Measurements from ENCODE around the gene PARN. TPM values are rescaled to one million over a fixed set of nuclear protein-coding genes. Genes with fewer than 3 reads are reported as not detected.
"Not testable (repeated sequence)": the region's sequence is repeated elsewhere in the genome, so short reads cannot be mapped to it uniquely, and the experiment has no call there.

Gene PARN
- total and polyA plus RNA-seq, 3 experiments from 2014 or later = 45.9 to 48.2 (median 46.0) TPM

DNA sequence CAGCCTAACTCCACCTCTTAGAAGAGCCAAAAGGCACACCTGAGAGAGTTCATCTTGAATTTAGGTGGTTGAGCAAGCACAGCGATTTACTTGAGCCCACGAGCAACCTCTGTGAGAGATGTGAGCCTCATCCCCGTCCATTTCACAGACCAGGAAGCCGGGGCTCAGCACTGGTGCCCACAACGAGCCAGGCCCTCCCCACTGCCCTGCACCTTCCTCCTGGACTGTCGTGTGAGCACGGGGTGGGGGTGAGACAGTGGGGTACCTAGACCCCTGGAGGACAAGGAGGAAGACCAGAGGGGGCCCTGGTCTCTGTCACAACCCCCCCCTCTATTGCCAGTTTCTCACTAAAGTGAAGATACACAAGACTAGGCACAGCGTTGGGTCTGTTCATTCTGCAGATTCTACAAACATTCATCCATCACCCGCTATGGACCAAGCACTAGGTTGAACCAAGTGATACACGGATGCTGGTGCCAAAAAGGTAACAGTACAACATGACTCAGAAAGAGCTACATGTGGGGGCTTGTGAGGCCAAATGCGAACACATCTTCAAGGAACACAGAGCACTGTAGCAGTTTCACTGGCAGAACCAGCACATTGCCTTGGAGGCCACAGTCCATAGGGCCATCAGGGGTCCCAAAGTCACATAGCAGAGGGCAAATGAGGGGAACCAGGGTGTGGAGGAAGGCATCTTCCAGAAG, 231.9 kb downstream of the PARN start:
- no peaks in the 10 kb centered on the region for H3K4me1 Mint-ChIP-seq
- Histone ChIP-seq H3K4me1 (ENCODE audit: insufficient read depth, low read length) (no peaks in the 10 kb centered on the region), H3K27ac (ENCODE audit: low read depth, low read length) (no peak overlapping the region), H3K27me3 (ENCODE audit: insufficient read depth, low read length, poor library complexity, severe bottlenecking) (no peaks in the 10 kb centered on the region), H3K36me3 (ENCODE audit: insufficient read depth, low read length) (no peaks in the 10 kb centered on the region), H3K4me3 (ENCODE audit: low read length) (no peak overlapping the region), H3K9me3 (ENCODE audit: low read length) (no peaks in the 10 kb centered on the region)
- CTCF ChIA-PET = interaction anchor here (0.7 kb wide), 1 partner anchor 303 kb away, joined by 3 read pairs; no protein-coding TSS in a partner anchor
- no peak for DNase-seq
- H3K4me3 Mint-ChIP-seq = no peak overlapping the region
- no peaks in the 10 kb centered on the region for H3K36me3 Mint-ChIP-seq
- H3K9me3 Mint-ChIP-seq = no peaks in the 10 kb centered on the region
- H3K27ac Mint-ChIP-seq = no peak overlapping the region
- H3K27me3 Mint-ChIP-seq = peaks cover 5 to 7% of the 10 kb centered on the region in 2 donors
- POLR2A ChIA-PET = no interaction called here

DNA sequence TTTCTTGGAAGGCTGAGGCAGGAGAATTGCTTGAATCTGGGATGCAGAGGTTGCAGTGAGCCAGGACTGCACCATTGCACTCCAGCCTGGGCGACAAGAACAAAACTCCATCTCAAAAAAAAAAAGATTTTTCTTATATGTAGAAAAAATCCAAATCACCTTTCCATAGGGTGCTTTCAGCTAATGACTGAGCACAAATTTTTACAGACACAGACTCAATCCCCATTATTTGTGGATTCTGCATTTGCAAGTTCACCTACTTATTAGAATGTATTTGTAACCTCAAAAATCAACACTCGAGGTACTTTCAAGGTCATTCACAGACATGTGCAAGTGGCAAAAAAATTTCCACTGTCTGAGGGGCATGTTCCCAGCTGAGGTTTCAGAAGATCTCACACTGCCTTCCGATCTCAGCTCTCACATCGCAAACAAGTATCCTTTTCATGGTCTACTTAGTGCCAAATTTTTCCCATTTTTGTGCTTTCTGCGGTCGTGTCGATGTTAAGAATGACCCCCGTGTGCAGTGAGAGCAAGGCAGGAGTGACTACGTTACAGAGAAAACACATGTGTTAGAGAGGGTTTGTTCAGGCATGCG, 234.3 kb downstream of the PARN start:
- H3K36me3 Mint-ChIP-seq; H3K27me3 Mint-ChIP-seq; H3K27me3 ChIP-seq (ENCODE audit: insufficient read depth, low read length, poor library complexity, severe bottlenecking); H3K27ac ChIP-seq (ENCODE audit: low read depth, low read length); H3K4me3 Mint-ChIP-seq; CTCF ChIA-PET; DNase-seq; POLR2A ChIA-PET; H3K4me1 Mint-ChIP-seq; H3K4me3 ChIP-seq (ENCODE audit: low read length); H3K27ac Mint-ChIP-seq; H3K36me3 ChIP-seq (ENCODE audit: insufficient read depth, low read length); H3K9me3 Mint-ChIP-seq; H3K9me3 ChIP-seq (ENCODE audit: low read length); H3K4me1 ChIP-seq (ENCODE audit: insufficient read depth, low read length): not testable (repeated sequence)

DNA sequence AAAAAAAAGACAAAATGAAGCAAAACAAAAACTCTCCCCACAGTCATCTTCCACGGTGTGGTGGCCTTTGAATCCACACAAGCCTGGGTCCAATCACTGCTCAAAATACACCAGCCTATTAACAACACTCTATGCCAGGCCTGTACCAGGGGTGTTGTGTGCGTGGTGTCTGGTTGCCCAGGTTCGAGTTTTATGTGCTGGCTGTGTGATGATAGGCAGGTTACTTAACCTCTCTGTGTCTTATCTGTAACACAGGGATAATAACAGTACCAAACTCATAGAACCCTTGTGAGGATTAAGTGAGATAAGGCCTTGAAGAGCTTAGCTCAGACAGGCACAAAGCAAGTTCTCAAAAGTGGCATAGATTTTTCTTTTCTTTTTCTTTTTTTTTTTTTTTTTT, 235.2 kb downstream of the PARN start:
- Mint-ChIP-seq H3K27ac (no peak overlapping the region), H3K27me3 (peaks cover 0 to 1% of the 10 kb centered on the region in 2 donors), H3K9me3 (no peaks in the 10 kb centered on the region), H3K4me1 (no peaks in the 10 kb centered on the region), H3K36me3 (no peaks in the 10 kb centered on the region), H3K4me3 (no peak overlapping the region)
- H3K27me3 ChIP-seq (ENCODE audit: insufficient read depth, low read length, poor library complexity, severe bottlenecking) = no peaks in the 10 kb centered on the region
- ChIA-PET CTCF (no interaction called here), POLR2A (no interaction called here)
- H3K36me3 ChIP-seq (ENCODE audit: insufficient read depth, low read length) = no peaks in the 10 kb centered on the region
- H3K4me1 ChIP-seq (ENCODE audit: insufficient read depth, low read length) = no peaks in the 10 kb centered on the region
- H3K9me3 ChIP-seq (ENCODE audit: low read length) = no peaks in the 10 kb centered on the region
- no peak for DNase-seq
- H3K4me3 ChIP-seq (ENCODE audit: low read length) = no peak overlapping the region
- no peak overlapping the region for H3K27ac ChIP-seq (ENCODE audit: low read depth, low read length)

DNA sequence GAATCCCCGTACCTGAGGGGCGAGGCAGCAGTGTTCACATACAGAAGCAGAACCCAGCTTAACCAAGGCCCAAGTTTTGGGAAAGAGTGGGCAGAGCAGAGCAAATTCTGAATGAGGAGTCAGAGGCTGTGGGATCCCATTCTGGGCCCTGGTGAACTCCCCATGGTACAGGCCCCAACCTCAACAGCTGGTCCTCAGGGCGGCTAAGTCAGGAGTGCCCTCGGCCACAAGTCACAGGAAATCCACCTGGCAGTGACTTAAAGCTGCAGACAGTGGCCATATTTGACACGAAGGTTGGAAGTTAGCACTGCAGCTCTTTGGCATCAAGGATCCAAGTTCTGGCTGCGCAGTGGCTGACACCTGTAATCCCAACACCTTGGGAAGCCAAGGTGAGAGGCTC, 237.1 kb downstream of the PARN start:
- Histone ChIP-seq H3K27ac (ENCODE audit: low read depth, low read length) (no peak overlapping the region), H3K27me3 (ENCODE audit: insufficient read depth, low read length, poor library complexity, severe bottlenecking) (no peaks in the 10 kb centered on the region), H3K9me3 (ENCODE audit: low read length) (no peaks in the 10 kb centered on the region), H3K4me3 (ENCODE audit: low read length) (no peak overlapping the region), H3K4me1 (ENCODE audit: insufficient read depth, low read length) (no peaks in the 10 kb centered on the region), H3K36me3 (ENCODE audit: insufficient read depth, low read length) (no peaks in the 10 kb centered on the region)
- Mint-ChIP-seq H3K36me3 (no peaks in the 10 kb centered on the region), H3K27ac (no peak overlapping the region), H3K4me3 (no peak overlapping the region), H3K9me3 (no peaks in the 10 kb centered on the region), H3K27me3 (no peaks in the 10 kb centered on the region), H3K4me1 (no peaks in the 10 kb centered on the region)
- ChIA-PET CTCF (interaction anchor here (0.8 kb wide), 1 partner anchor 9 kb away, joined by 3 read pairs; no protein-coding TSS in a partner anchor), POLR2A (no interaction called here)
- no peak for DNase-seq

DNA sequence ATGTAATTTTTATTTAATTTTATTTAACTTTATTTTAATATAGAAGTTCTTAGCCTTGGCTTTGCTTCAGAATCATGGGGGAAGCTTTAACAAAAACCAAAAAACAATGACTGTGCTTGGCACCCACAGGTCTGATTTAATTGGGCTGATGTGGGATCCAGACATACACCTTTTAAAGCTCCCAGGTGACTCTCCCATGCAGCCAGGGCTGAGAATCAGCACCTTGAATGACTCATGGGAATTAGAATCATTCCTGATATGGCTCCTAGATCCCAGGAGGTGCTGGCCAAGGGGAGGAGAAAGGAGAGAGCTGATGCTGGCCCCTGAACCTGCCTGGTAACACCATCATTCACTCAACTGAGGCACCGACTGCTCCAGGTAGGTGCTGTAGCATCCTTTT, 240.7 kb downstream of the PARN start:
- no peaks in the 10 kb centered on the region for H3K36me3 Mint-ChIP-seq
- no peak overlapping the region for H3K27ac Mint-ChIP-seq
- H3K27ac ChIP-seq (ENCODE audit: low read depth, low read length) = no peak overlapping the region
- DNase-seq = no peak
- H3K27me3 ChIP-seq (ENCODE audit: insufficient read depth, low read length, poor library complexity, severe bottlenecking) = no peaks in the 10 kb centered on the region
- no peaks in the 10 kb centered on the region for H3K9me3 ChIP-seq (ENCODE audit: low read length)
- no peaks in the 10 kb centered on the region for H3K36me3 ChIP-seq (ENCODE audit: insufficient read depth, low read length)
- H3K4me3 Mint-ChIP-seq = no peak overlapping the region
- H3K9me3 Mint-ChIP-seq = peaks cover 0 to 1% (median 0%) of the 10 kb centered on the region in 5 donors
- no peak overlapping the region for H3K4me3 ChIP-seq (ENCODE audit: low read length)
- H3K27me3 Mint-ChIP-seq = no peaks in the 10 kb centered on the region
- no peaks in the 10 kb centered on the region for H3K4me1 Mint-ChIP-seq
- ChIA-PET POLR2A (no interaction called here), CTCF (no interaction called here)
- no peaks in the 10 kb centered on the region for H3K4me1 ChIP-seq (ENCODE audit: insufficient read depth, low read length)

GRCh38 chr16:14388243-14388642, 241.8 kb downstream of the PARN start:
- Histone ChIP-seq H3K4me3 (ENCODE audit: low read length) (no peak overlapping the region), H3K4me1 (ENCODE audit: insufficient read depth, low read length) (no peaks in the 10 kb centered on the region), H3K27ac (ENCODE audit: low read depth, low read length) (no peak overlapping the region), H3K9me3 (ENCODE audit: low read length) (no peaks in the 10 kb centered on the region), H3K36me3 (ENCODE audit: insufficient read depth, low read length) (no peaks in the 10 kb centered on the region), H3K27me3 (ENCODE audit: insufficient read depth, low read length, poor library complexity, severe bottlenecking) (no peaks in the 10 kb centered on the region)
- peaks cover 0 to 3% (median 0%) of the 10 kb centered on the region in 5 donors for H3K9me3 Mint-ChIP-seq
- H3K27ac Mint-ChIP-seq = no peak overlapping the region
- ChIA-PET POLR2A (no interaction called here), CTCF (no interaction called here)
- H3K4me3 Mint-ChIP-seq = no peak overlapping the region
- no peaks in the 10 kb centered on the region for H3K27me3 Mint-ChIP-seq
- H3K4me1 Mint-ChIP-seq = no peaks in the 10 kb centered on the region
- no peaks in the 10 kb centered on the region for H3K36me3 Mint-ChIP-seq
- no peak for DNase-seq

GRCh38 chr16:14386115-14386514, 243.9 kb downstream of the PARN start:
- Mint-ChIP-seq H3K4me1 (no peaks in the 10 kb centered on the region), H3K27ac (no peak overlapping the region), H3K9me3 (peaks cover 0 to 6% (median 0%) of the 10 kb centered on the region in 5 donors), H3K4me3 (no peak overlapping the region), H3K36me3 (no peaks in the 10 kb centered on the region), H3K27me3 (no peaks in the 10 kb centered on the region)
- Histone ChIP-seq H3K27me3 (ENCODE audit: insufficient read depth, low read length, poor library complexity, severe bottlenecking) (no peaks in the 10 kb centered on the region), H3K4me3 (ENCODE audit: low read length) (no peak overlapping the region), H3K36me3 (ENCODE audit: insufficient read depth, low read length) (no peaks in the 10 kb centered on the region), H3K9me3 (ENCODE audit: low read length) (no peaks in the 10 kb centered on the region), H3K4me1 (ENCODE audit: insufficient read depth, low read length) (no peaks in the 10 kb centered on the region), H3K27ac (ENCODE audit: low read depth, low read length) (no peak overlapping the region)
- CTCF ChIA-PET = no interaction called here
- no peak for DNase-seq
- POLR2A ChIA-PET = interaction anchor here (0.7 kb wide), 1 partner anchor 102 kb away, joined by 4 read pairs; no protein-coding TSS in a partner anchor

All from CD8-positive, alpha-beta memory T cell (primary cell).